GM12878 (cell line): ENCODE data around the gene SMYD5. TPM values are rescaled to one million over a fixed set of nuclear protein-coding genes. Genes with fewer than 3 reads are reported as not detected.
A peak's percentile ranks its signal among the peaks of the same experiment; 100 is the strongest.

Source experiments
- ASH2L ChIP-seq: fragments of 300-600, 200-600 bp; sonication (generic); IDR thresholded peaks from 2 replicates; pipeline ENCODE4 v1.6.1; 2017; ENCODE audit warnings: low read depth, mild to moderate bottlenecking, borderline replicate concordance
- BCLAF1 ChIP-seq: fragments of 450-650 bp; IDR thresholded peaks from 2 replicates; pipeline ENCODE4 v1.6.1; 2017; ENCODE audit warnings: antibody characterized with exemption, mild to moderate bottlenecking, moderate library complexity
- BHLHE40 ChIP-seq, 2 experiments: fragments of 450-650 bp in 1 of 2; IDR thresholded peaks; 2 replicates each; pipeline ENCODE4 v1.6.1; 2011 to 2017; ENCODE audit warnings: low read depth in 2 of 2, borderline replicate concordance in 1 of 2, improper control_type of control experiment in 1 of 2, low read length in 1 of 2, mild to moderate bottlenecking in 1 of 2
- CBX3 ChIP-seq: fragments of 200-600 bp; sonication (generic); IDR thresholded peaks from 2 replicates; pipeline ENCODE4 v1.6.1; 2016; ENCODE audit warnings: low read depth, borderline replicate concordance
- CEBPB ChIP-seq, 2 experiments: fragments of 150-350 bp in 1 of 2; IDR thresholded peaks; 2 replicates each; pipeline ENCODE4 v1.6.1; 2012 to 2014; ENCODE audit warnings: low read depth in 2 of 2, low read length in 2 of 2, borderline replicate concordance in 1 of 2, inconsistent platforms in 1 of 2
- CHD4 ChIP-seq: fragments of 200-600 bp; sonication (generic); IDR thresholded peaks from 2 replicates; pipeline ENCODE4 v1.6.1; 2016; ENCODE audit warnings: mild to moderate bottlenecking
- EGR1 ChIP-seq, 2 experiments: IDR thresholded peaks; 1 replicate in 1 of 2; 2 replicates in 1 of 2; pipeline ENCODE4 v1.6.1; 2011 to 2012; ENCODE audit warnings: low read depth in 2 of 2, low read length in 2 of 2, borderline replicate concordance in 1 of 2, mild to moderate bottlenecking in 1 of 2, moderate library complexity in 1 of 2
- ESRRA ChIP-seq: IDR thresholded peaks from 2 replicates; pipeline ENCODE4 v1.6.1; 2012; ENCODE audit warnings: mild to moderate bottlenecking, low read length, improper control_type of control experiment
- FOS ChIP-seq: IDR thresholded peaks from 3 replicates; pipeline ENCODE4 v1.6.1; 2011; ENCODE audit warnings: borderline replicate concordance; ENCODE audit not compliant: insufficient read length; ENCODE audit errors: extremely low read depth
- FOXK2 ChIP-seq: fragments of 450-650 bp; IDR thresholded peaks from 2 replicates; pipeline ENCODE4 v1.6.1; 2017; ENCODE audit warnings: mild to moderate bottlenecking, moderate library complexity
- GABPA ChIP-seq: IDR thresholded peaks from 2 replicates; pipeline ENCODE4 v1.6.1; 2014; ENCODE audit warnings: antibody characterized with exemption, low read depth, mild to moderate bottlenecking, inconsistent platforms
- HDAC2 ChIP-seq: fragments of 200-600 bp; sonication (generic); IDR thresholded peaks from 2 replicates; pipeline ENCODE4 v1.6.1; 2017
- KDM1A ChIP-seq: fragments of 200-600 bp; sonication (generic); IDR thresholded peaks from 2 replicates; pipeline ENCODE4 v1.6.1; 2016; ENCODE audit warnings: borderline replicate concordance
- MEF2B ChIP-seq: fragments of 450-650 bp; IDR thresholded peaks from 2 replicates; pipeline ENCODE4 v1.6.1; 2018; ENCODE audit warnings: mild to moderate bottlenecking, moderate library complexity; ENCODE audit not compliant: partially characterized antibody, poor library complexity, severe bottlenecking
- MYC ChIP-seq: IDR thresholded peaks from 2 replicates; pipeline ENCODE4 v1.6.1; 2011; ENCODE audit warnings: mild to moderate bottlenecking, low read length, moderate library complexity, inconsistent platforms; ENCODE audit not compliant: insufficient read depth, insufficient replicate concordance, insufficient read length, severe bottlenecking
- NFYA ChIP-seq: IDR thresholded peaks from 2 replicates; pipeline ENCODE4 v1.6.1; 2011; ENCODE audit warnings: low read depth, mild to moderate bottlenecking, low read length, improper control_type of control experiment, borderline replicate concordance
- NFYB ChIP-seq: IDR thresholded peaks from 2 replicates; pipeline ENCODE4 v1.6.1; 2011; ENCODE audit warnings: low read depth, mild to moderate bottlenecking, low read length, improper control_type of control experiment, moderate library complexity; ENCODE audit not compliant: insufficient read depth
- NR2F1 ChIP-seq: fragments of 450-650 bp; conservative IDR thresholded peaks from 2 replicates; pipeline ENCODE4 v1.6.1; 2017; ENCODE audit warnings: mild to moderate bottlenecking
- NRF1 ChIP-seq: conservative IDR thresholded peaks from 2 replicates; pipeline ENCODE4 v1.6.1; 2011; ENCODE audit warnings: mild to moderate bottlenecking, low read depth, low read length, improper control_type of control experiment
- POLR2A ChIP-seq: IDR thresholded peaks from 2 replicates; pipeline ENCODE4 v1.6.1; 2011; ENCODE audit warnings: low read depth, mild to moderate bottlenecking, low read length
- POLR2AphosphoS5 ChIP-seq: IDR thresholded peaks from 2 replicates; pipeline ENCODE4 v1.6.1; 2011; ENCODE audit warnings: mild to moderate bottlenecking, low read length, inconsistent platforms
- RELA ChIP-seq: fragments of 450-650 bp; IDR thresholded peaks from 2 replicates; pipeline ENCODE4 v1.8.0; 2014; ENCODE audit warnings: borderline replicate concordance; ENCODE audit not compliant: partially characterized antibody
- SMC3 ChIP-seq: IDR thresholded peaks from 2 replicates; pipeline ENCODE4 v1.6.1; 2011; ENCODE audit warnings: low read length, improper control_type of control experiment, borderline replicate concordance
- ZBTB33 ChIP-seq: fragments of 450-650 bp; IDR thresholded peaks from 2 replicates; pipeline ENCODE4 v1.6.1; 2017; ENCODE audit warnings: mild to moderate bottlenecking
- polyA plus RNA-seq, 11 experiments: library from polyadenylated mRNA; depleted of rRNA in 4 of 11; unstranded in 6 of 11; stranded (reverse) in 5 of 11; fragments of >200 nt; fragmentation: Nextera tagmentation in 4 of 11; fragmentation: Illumina TruSeq in 1 of 11; extraction: Ambion mirVana in 4 of 11; extraction: Trizol in 1 of 11; gene quantifications; 1 replicate in 1 of 11; 2 replicates in 10 of 11; pipeline versions ENCODE4 v1.2.1 to v1.2.3, GENCODE V29; 2011 to 2016; ENCODE audit warnings: inconsistent platforms in 2 of 11, missing spikeins in 2 of 11, low read depth in 1 of 11
- total RNA-seq, 4 experiments: library from RNA; depleted of rRNA in 3 of 4; stranded (reverse); fragments of >200 nt in 3 of 4; fragmentation: Illumina TruSeq in 1 of 4; extraction: Trizol in 1 of 4; gene quantifications; 2 replicates each; pipeline versions ENCODE4 v1.2.1 to v1.2.3, GENCODE V29; 2013 to 2021
- TF ChIP-seq, protein P1 (sequence below): IDR thresholded peaks from 2 replicates; pipeline ENCODE4 v1.6.1; 2011; ENCODE audit warnings: borderline replicate concordance, low read depth, mild to moderate bottlenecking, moderate library complexity, mixed read lengths, low read length; ENCODE audit not compliant: insufficient read depth; ENCODE audit errors: extremely low read length

The SMYD5 gene
- total and polyA plus RNA-seq, 10 of the 15 experiments (the other 5 are each of a cell fraction or from before 2014, with no cell fraction given), result 6.1 to 35.3 (median 26.4) TPM

DNA sequence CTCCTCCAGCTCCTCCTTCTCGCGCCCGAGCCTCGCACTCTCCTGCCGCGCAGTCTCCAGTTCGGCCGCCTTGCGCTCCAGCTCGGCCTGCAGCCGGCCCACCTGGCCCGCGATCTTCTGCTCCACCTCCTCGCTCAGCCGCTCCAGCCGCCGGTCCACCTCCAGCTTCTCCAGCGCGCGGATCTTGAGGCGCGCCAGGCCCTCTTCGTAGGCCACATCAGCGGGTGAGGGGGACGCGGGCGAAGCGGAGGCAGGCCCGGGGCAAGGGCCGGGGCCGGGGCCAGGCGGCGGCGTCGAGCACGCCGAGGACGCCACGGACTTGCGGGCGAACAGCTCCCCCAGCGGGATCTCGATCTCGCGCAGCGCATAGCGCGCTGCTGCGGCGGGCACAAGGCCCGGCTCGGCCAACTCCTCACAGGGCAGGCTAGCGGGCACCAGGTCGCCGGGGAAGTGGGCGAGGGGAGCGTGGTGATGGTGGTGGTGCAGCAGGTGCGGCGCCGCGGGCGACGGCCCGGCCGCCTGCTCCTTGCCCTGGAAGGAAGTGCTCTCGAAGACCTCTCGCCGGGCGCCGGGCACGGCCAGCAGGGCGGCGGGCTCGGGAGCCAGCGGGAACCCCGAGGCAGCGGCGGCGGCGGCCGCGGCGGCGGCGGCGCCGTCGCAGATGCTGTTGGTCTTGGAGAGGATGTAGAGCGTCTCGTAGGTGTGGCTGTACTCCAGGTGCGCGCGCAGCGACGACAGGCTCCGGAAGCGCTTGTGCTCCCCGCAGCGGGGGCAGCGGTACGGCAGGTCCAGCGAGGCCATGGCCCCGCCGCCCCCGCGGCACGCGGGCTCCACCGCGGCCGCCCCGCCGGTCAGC is 55.0 kb downstream of the SMYD5 start (continued):
- no peak for TF ChIP-seq MYC
- TF ChIP-seq CHD4, result no peak
- no peak for TF ChIP-seq POLR2AphosphoS5
- TF ChIP-seq MEF2B, result no peak
- no peak for TF ChIP-seq KDM1A
- no peak for TF ChIP-seq HDAC2
- no peak for TF ChIP-seq NFYB
- TF ChIP-seq GABPA, result no peak
- TF ChIP-seq CBX3, result no peak
- no peak for TF ChIP-seq NRF1
- no peak for TF ChIP-seq FOS
- peak in 1 of 2 experiments; percentile 61; a peak in 1 of 3 replicates for TF ChIP-seq EGR1 (IDR thresholded peaks at IDR 0.05; ENCODE audit: borderline replicate concordance in 1 of 2, low read depth in 2 of 2, low read length in 2 of 2)
- peak in 1 of 2 experiments; percentile 73; a peak in 2 of 4 replicates for TF ChIP-seq BHLHE40 (IDR thresholded peaks at IDR 0.05; ENCODE audit: borderline replicate concordance in 1 of 2, low read depth in 2 of 2, low read length in 1 of 2)
- no peak for TF ChIP-seq SMC3
- no peak for TF ChIP-seq ASH2L
- TF ChIP-seq ESRRA, result no peak
- TF ChIP-seq ZBTB33, result no peak
- TF ChIP-seq CEBPB (IDR thresholded peaks at IDR 0.05; ENCODE audit: borderline replicate concordance in 1 of 2, low read depth in 2 of 2, low read length in 2 of 2), result no peak
- TF ChIP-seq NFYA, result no peak
- TF ChIP-seq NR2F1, result peak; percentile 61
- peak; percentile 58 for TF ChIP-seq POLR2A
- TF ChIP-seq, protein P1, sequence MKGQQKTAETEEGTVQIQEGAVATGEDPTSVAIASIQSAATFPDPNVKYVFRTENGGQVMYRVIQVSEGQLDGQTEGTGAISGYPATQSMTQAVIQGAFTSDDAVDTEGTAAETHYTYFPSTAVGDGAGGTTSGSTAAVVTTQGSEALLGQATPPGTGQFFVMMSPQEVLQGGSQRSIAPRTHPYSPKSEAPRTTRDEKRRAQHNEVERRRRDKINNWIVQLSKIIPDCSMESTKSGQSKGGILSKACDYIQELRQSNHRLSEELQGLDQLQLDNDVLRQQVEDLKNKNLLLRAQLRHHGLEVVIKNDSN, result no peak
- no peak for TF ChIP-seq RELA
- no peak for TF ChIP-seq BCLAF1
- no peak for TF ChIP-seq FOXK2
